GM12864 (cell line): Measurements from ENCODE around the gene TRABD2A.
A peak's percentile ranks its signal among the peaks of the same experiment; 100 is the strongest.

Source experiments
- DNase-seq: peaks from one replicate; pipeline ENCODE4 v3.0.0-alpha.2; 2011; ENCODE audit warnings: low read depth
- H3K4me3 ChIP-seq: 2 replicates; pipeline ENCODE4 v1.5.1; 2011; ENCODE audit warnings: mild to moderate bottlenecking, low read depth, low read length, control low read depth
- TF ChIP-seq, protein P1 (sequence below): IDR thresholded peaks from 2 replicates; pipeline ENCODE4 v1.5.1; 2011; ENCODE audit warnings: low read depth, mild to moderate bottlenecking, moderate library complexity, low read length, control low read depth, inconsistent platforms; ENCODE audit errors: missing control alignments

The TRABD2A gene

DNA sequence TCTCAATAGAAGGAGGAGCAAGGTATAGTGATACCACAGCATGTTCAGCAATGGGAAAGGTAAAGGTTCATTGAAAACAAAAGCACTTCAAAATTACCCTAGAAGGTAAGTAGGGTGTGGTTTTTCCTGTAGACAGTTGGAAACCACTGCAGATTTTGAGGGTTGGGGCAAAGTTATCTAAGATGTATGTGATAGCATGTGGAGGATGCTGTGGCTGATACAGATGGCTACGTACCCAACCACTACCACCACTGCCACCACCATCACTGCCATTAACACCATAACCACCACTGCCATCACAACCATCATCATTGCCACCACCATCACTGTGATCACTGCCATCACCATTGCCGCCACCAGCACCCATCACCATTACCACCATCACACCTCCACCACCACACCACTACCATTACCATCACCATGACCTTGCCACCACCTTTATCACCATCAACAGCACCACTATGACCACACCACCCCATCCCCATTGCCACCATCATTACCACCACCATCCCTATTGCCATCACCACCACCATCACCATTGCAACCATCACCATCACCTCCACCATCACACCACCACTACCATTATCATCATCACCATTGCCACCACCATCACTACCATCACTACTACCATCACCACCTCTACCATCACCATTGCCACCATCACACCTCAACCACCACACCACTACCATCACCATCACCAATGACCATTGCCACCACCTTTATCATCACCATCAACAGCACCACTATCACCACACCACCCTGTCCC, 28.2 kb upstream of the TRABD2A start:
- TF ChIP-seq, protein P1, sequence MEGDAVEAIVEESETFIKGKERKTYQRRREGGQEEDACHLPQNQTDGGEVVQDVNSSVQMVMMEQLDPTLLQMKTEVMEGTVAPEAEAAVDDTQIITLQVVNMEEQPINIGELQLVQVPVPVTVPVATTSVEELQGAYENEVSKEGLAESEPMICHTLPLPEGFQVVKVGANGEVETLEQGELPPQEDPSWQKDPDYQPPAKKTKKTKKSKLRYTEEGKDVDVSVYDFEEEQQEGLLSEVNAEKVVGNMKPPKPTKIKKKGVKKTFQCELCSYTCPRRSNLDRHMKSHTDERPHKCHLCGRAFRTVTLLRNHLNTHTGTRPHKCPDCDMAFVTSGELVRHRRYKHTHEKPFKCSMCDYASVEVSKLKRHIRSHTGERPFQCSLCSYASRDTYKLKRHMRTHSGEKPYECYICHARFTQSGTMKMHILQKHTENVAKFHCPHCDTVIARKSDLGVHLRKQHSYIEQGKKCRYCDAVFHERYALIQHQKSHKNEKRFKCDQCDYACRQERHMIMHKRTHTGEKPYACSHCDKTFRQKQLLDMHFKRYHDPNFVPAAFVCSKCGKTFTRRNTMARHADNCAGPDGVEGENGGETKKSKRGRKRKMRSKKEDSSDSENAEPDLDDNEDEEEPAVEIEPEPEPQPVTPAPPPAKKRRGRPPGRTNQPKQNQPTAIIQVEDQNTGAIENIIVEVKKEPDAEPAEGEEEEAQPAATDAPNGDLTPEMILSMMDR: no peak
- DNase-seq: no peak

DNA sequence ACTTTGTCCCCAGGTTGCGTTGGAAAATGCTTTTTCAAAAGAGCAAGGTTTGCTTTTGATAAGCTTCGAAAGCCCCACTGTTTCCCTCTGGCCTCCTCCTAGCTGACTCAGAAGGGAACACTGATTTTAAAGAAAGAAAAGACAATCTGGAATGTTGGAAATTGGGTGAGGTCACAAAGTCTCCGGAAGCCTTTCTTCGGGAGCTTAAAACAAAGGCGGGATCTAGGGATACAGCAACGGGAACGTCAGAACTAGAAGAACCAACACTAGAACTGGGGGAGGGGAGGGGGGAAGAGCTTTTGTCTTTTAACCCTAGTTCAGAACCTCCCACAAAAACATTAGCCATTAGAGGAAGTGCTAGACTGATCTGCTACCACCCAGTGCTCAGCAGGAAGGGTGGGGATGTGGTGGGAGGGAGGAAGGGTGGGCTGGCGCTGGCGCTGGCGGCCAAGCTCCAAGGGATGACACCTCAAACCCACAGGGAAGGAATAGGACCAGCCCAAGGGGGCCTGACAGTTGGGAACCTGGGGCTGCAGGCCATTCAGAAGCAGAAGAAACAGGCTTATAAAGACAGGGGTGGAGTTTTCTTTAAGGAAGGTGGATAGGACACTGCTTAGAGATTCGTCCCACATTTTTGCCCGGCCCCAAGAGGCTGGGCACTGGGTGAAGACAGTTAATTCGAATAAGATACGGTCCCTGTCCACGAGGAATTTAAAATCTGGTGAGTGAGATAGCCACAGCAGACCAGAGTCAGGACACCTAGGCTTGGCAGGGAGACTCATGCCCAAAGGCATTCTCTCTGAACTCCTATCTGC, 26.2 kb upstream of the TRABD2A start:
- DNase-seq: no peak

More for the DNA sequence above, 28.2 kb upstream of the TRABD2A start:
- no peak overlapping the region for H3K4me3 ChIP-seq

DNA sequence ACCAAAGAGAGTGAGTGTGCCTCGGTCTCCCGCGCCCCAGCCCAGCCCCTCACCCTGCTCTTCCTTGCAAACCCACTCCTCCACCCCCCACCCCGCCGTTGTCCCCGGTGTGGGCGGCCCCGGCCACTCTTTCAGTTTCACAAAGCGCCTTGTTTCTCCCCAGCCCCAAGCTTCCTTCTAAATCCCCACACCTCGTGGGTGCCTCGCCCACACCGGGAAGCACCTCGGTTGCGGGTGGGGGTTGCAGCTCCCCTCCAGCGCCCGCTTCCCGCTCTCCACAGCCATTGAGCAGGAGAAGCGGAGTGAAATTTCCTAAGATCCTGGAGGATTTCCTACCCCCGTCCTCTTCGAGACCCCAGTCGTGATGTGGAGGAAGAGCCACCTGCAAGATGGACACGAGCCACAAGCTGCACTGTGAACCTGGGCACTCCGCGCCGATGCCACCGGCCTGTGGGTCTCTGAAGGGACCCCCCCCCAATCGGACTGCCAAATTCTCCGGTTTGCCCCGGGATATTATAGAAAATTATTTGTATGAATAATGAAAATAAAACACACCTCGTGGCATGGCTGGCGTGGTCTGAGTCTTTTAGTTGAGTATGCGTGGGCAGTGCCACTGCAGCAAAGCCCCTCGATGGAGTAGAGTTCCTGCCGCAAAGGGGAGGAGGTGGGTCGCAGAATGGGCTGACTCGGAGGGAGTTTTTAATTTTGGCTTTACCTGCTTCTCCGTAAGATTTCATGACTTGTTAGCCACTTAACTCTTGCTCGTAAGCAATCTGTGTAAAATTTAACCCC, 25.4 kb upstream of the TRABD2A start:
- peak overlapping the region; percentile 89 for H3K4me3 ChIP-seq
- TF ChIP-seq, protein P1: no peak
- DNase-seq: no peak

More for the DNA sequence above, 26.2 kb upstream of the TRABD2A start:
- H3K4me3 ChIP-seq: peak overlapping the region; percentile 89
- TF ChIP-seq, protein P1: no peak

DNA sequence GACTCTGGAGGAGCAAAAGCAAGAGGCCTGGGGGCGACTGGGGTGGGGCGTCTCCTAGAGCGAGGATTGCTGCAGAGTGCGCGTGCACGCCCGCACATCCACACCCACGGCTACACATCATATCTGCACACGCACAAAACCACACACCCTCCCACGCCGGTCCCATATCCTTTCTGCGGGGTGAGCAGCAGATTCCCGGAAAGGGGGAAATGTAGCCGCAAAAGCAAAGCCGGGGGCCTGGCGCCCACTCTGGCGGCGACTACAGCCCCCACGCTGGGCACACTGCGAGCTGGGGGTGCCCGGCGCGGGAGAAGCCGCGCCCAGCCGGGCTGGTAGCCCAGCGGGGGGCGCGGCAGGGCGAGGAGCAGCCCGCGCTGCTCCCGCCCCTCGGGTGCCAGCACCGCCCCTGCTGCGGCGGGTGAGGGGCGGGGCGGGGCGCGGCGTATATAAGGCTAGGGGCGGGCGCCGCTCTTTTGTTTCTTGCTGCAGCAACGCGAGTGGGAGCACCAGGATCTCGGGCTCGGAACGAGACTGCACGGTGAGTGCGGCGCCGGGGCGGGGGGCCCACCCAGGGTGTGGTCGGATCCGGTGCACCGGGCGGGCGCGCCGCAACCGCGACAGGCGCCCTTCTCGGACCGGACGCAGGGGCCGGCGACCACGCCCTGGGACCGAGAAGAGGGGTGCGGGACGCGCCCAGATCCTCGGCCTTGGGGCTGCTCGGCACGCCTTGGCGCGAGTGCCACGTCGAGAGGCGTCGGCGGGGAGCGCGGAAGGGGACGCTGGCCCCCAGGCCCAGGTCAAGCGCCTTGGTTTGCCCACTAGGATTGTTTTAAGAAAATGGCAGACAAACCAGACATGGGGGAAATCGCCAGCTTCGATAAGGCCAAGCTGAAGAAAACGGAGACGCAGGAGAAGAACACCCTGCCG, 24.6 kb upstream of the TRABD2A start, which contains the start of gene TMSB10:
Gene TMSB10, plus strand, starts transcription at position 476 of the 927 bp plus-strand sequence.
- no peak for DNase-seq
- H3K4me3 ChIP-seq: peak within 1 kb of the TSS; percentile 89
- TF ChIP-seq, protein P1: peak; percentile 26

DNA sequence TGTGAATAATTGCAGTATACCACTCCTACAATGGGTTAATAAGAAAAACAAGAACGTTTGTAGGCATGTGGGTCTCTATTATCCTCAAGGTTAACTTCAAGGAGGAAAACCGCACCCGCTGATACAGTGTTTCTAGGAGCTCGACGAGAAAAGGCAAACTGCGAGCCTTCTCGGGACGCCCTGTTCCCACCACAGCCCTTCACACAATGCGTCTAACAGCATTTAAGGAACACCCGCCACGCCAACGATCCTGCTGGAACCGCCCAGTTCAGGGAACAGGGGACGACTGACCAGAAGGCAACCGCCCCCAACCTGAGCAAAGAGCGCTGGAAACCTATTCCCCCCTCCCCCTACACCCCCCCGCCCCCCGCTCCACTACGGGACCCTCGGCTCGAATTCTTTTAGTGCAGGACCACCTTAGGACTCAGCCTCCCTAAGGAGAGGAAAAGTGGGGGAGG, 23.9 kb upstream of the TRABD2A start:
- DNase-seq: no peak

More for the DNA sequence above, 23.9 kb upstream of the TRABD2A start:
- peak overlapping the region; percentile 89 for H3K4me3 ChIP-seq
- TF ChIP-seq, protein P1: no peak
